Bladder microvascular endothelial cell (primary cell): Measurements from ENCODE around the gene LY86. TPM values are rescaled to one million over a fixed set of nuclear protein-coding genes. Genes with fewer than 3 reads are reported as not detected.

ENCODE experiments used
- total RNA-seq: library from RNA; depleted of rRNA; stranded (reverse); fragments of >200 nt; gene quantifications from 2 replicates; pipeline ENCODE4 v1.2.3, GENCODE V29; 2014

Gene LY86
- not detected in 2 replicates for total RNA-seq

GRCh38 chr6:6588064-6588923 is at the start of gene LY86:
Gene LY86 (plus strand): TSS chr6:6588720. CDS start chr6:6588735, 15 bp downstream.

